Prostate gland (tissue), 2 donors: ENCODE data around the gene STAC. TPM values are rescaled to one million over a fixed set of nuclear protein-coding genes. Genes with fewer than 3 reads are reported as not detected.

Source experiments
- DNase-seq: peaks from one replicate; pipeline ENCODE4 v3.0.0-alpha.2; 2019; ENCODE audit warnings: low spot score
- H3K27ac ChIP-seq, 2 donors: fragments of 200-600 bp; sonication (generic); 2 replicates each; pipeline ENCODE4 v1.5.1; 2017 to 2019
- H3K27me3 ChIP-seq: fragments of 200-600 bp; sonication (generic); replicated peaks from 2 replicates; pipeline ENCODE4 v1.5.1; 2019; ENCODE audit not compliant: insufficient read depth
- H3K36me3 ChIP-seq, 2 donors: fragments of 200-600 bp; sonication (generic); 1 replicate in 1 of 2; 2 replicates in 1 of 2; pipeline versions ENCODE4 v1.5.1 to v1.8.1; 2017 to 2019
- H3K4me1 ChIP-seq: fragments of 200-600 bp; sonication (generic); replicated peaks from 2 replicates; pipeline ENCODE4 v1.5.1; 2019
- H3K4me3 ChIP-seq, 2 donors: fragments of 200-600 bp; sonication (generic); 2 replicates each; pipeline ENCODE4 v1.5.1; 2017 to 2019
- H3K9me3 ChIP-seq: fragments of 200-600 bp; sonication (generic); 2 replicates; pipeline ENCODE4 v1.5.1; 2017
- POLR2A ChIP-seq: fragments of 450-650 bp; IDR thresholded peaks from one replicate; pipeline ENCODE4 v1.6.1; 2016; ENCODE audit warnings: antibody characterized with exemption, mild to moderate bottlenecking
- POLR2AphosphoS5 ChIP-seq: sonication (generic); formaldehyde crosslinking; IDR thresholded peaks from one replicate; pipeline ENCODE4 v1.6.1; 2017; ENCODE audit warnings: antibody characterized with exemption
- WGBS: methylation state at CpG from one replicate; pipeline ENCODE4 v1.1.5; 2018; 5-methylcytosine and 5-hydroxymethylcytosine counted together
- intact Hi-C: fragments of 100-400 bp; cut with DNase I; formaldehyde crosslinking; loops from one replicate; pipeline ENCODE4 v1.14.2; 2022
- total RNA-seq, 2 donors: library from RNA; depleted of rRNA; stranded (reverse); fragments of >200 nt; gene quantifications; one replicate each; pipeline ENCODE4 v1.1.0, GENCODE V29; 2016
- TF ChIP-seq, protein P1 (sequence below), 4 experiments: fragments of 200-600 bp in 2 of 4; fragments of 450-650 bp in 2 of 4; sonication (generic) in 2 of 4; IDR thresholded peaks; 1 replicate in 3 of 4; 2 replicates in 1 of 4; pipeline ENCODE4 v1.5.1; 2016 to 2019; ENCODE audit warnings: antibody characterized with exemption in 4 of 4, mild to moderate bottlenecking in 2 of 4, moderate library complexity in 2 of 4

STAC gene
- total RNA-seq, 2 donors from 2014 or later = 10.6 to 18.4 TPM

DNA sequence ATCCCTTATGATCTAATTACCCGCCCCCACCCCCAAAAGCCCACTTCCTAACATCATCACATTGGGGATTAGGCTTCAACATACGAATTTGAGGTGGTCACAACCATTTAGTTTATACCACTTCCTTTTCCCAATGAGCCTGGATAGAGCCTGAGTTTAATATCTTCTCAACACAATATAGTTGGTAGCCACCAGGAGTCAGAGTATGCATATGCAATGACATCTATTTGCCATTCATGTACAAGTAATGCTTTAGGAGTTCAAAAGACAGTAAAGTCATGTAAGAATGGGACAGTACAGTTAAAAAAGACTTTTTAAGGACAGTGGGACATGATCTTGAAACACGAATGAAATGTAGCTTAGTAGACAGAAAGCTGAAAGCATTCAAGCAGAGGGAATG is 211.7 kb downstream of the STAC start:
- Histone ChIP-seq H3K36me3 (no peaks in the 10 kb centered on the region), H3K27me3 (no peaks in the 10 kb centered on the region), H3K4me3 (no peak overlapping the region), H3K9me3 (no peaks in the 10 kb centered on the region), H3K4me1 (no peaks in the 10 kb centered on the region), H3K27ac (no peak overlapping the region)
- intact Hi-C loops = no loop called here
- WGBS = 71% methylated on average over 3 of the region's 3 CpGs
- DNase-seq = no peak
- TF ChIP-seq, protein P1, sequence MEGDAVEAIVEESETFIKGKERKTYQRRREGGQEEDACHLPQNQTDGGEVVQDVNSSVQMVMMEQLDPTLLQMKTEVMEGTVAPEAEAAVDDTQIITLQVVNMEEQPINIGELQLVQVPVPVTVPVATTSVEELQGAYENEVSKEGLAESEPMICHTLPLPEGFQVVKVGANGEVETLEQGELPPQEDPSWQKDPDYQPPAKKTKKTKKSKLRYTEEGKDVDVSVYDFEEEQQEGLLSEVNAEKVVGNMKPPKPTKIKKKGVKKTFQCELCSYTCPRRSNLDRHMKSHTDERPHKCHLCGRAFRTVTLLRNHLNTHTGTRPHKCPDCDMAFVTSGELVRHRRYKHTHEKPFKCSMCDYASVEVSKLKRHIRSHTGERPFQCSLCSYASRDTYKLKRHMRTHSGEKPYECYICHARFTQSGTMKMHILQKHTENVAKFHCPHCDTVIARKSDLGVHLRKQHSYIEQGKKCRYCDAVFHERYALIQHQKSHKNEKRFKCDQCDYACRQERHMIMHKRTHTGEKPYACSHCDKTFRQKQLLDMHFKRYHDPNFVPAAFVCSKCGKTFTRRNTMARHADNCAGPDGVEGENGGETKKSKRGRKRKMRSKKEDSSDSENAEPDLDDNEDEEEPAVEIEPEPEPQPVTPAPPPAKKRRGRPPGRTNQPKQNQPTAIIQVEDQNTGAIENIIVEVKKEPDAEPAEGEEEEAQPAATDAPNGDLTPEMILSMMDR (IDR thresholded peaks at IDR 0.05) = no peak
- TF ChIP-seq POLR2A (no peak), POLR2AphosphoS5 (no peak)

DNA sequence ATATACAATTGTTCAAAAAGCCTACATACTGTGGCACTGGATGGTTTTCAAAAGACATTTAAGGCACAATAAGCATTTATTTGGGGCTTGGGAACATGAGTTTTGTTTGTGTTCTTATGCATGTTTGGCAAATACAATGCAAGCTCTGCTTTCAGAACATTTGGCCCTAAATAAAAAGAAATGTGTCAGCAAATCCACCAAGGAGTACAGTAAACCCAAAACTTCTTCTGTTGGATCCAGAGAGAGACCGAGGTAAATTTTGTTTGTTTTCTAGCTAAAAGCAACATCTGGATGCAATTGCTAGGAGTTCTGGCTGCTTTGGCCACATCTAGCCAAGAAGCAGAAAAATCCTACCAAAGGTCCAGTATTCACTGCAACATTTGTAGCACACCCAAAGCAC is 215.2 kb downstream of the STAC start:
- H3K27ac ChIP-seq = no peak overlapping the region
- no peak for DNase-seq
- no peaks in the 10 kb centered on the region for H3K27me3 ChIP-seq
- whole genome bisulfite sequencing = 83% methylated on average over 1 of the region's 1 CpG
- no peaks in the 10 kb centered on the region for H3K9me3 ChIP-seq
- H3K36me3 ChIP-seq = no peaks in the 10 kb centered on the region
- intact Hi-C loops = no loop called here
- no peaks in the 10 kb centered on the region for H3K4me1 ChIP-seq
- no peak overlapping the region for H3K4me3 ChIP-seq
- TF ChIP-seq POLR2AphosphoS5 = no peak

DNA sequence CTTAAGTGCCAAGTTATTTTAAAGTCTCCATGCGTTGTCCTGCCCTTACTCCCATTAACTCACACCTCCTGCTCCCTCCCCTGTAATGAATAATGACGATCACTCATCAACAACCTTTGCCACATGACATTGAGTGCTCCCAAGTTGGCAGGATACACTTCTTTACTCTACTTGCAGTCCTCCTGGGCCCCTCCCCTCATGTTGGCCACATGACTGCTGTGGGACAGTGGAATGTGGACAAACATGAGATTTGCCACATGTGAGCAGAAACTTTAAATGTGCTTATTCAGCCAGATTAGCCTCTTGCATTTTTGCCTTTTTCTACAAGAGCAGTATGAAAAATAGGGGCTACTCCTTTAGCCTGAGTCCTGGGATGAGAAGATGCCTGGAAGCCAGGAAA is 216.1 kb downstream of the STAC start:
- H3K9me3 ChIP-seq = no peaks in the 10 kb centered on the region
- DNase-seq = no peak
- no peak overlapping the region for H3K4me3 ChIP-seq
- intact Hi-C loops = no loop called here
- H3K27ac ChIP-seq = no peak overlapping the region
- no peaks in the 10 kb centered on the region for H3K4me1 ChIP-seq
- H3K36me3 ChIP-seq = no peaks in the 10 kb centered on the region
- no peak for TF ChIP-seq POLR2AphosphoS5
- TF ChIP-seq POLR2A = no peak
- TF ChIP-seq, protein P1 (IDR thresholded peaks at IDR 0.05) = no peak
- WGBS = 79% methylated on average over 2 of the region's 2 CpGs
- no peaks in the 10 kb centered on the region for H3K27me3 ChIP-seq

DNA sequence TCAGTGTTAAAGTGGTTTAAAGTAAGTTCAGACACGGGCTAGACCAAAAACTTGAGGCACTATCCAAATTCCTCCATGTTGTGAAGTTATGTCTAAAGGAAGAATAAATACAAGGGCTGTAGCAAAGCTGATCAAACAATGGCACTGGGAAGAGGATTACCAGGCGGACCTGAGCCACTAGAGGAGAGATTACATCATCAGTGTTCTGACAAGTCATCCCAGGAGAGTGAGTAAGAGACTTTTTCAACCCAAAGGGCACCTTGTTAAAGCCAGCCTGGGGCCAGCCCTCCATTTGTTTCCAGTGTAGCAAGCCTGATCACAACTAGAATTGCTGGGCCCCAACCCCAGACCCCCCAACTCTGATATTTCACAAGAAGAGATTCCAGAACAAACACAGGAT is 217.1 kb downstream of the STAC start:
- intact Hi-C loops = no loop called here
- Histone ChIP-seq H3K27ac (no peak overlapping the region), H3K36me3 (no peaks in the 10 kb centered on the region), H3K4me1 (no peaks in the 10 kb centered on the region), H3K9me3 (no peaks in the 10 kb centered on the region), H3K27me3 (no peaks in the 10 kb centered on the region), H3K4me3 (no peak overlapping the region)
- no peak for TF ChIP-seq POLR2AphosphoS5
- TF ChIP-seq, protein P1 (IDR thresholded peaks at IDR 0.05) = no peak
- no peak for TF ChIP-seq POLR2A
- 45% methylated on average over 2 of the region's 2 CpGs for WGBS
- no peak for DNase-seq
